Fibroblast of villous mesenchyme (primary cell): Measurements from ENCODE around the gene ATXN1L. TPM values are rescaled to one million over a fixed set of nuclear protein-coding genes. Genes with fewer than 3 reads are reported as not detected.

ENCODE experiments used
- DNase-seq: peaks from one replicate; pipeline ENCODE4 v3.0.0-alpha.2; 2010; ENCODE audit warnings: low read depth
- H3K4me3 ChIP-seq: 2 replicates; pipeline ENCODE4 v1.5.1; 2011; ENCODE audit warnings: low read depth, mild to moderate bottlenecking, low read length
- CTCF ChIP-seq: IDR thresholded peaks from 2 replicates; pipeline ENCODE4 v1.5.1; 2012; ENCODE audit warnings: low read depth, mild to moderate bottlenecking, low read length; ENCODE audit not compliant: insufficient read depth
- total RNA-seq: library from RNA; depleted of rRNA; stranded (reverse); fragments of >200 nt; gene quantifications from 2 replicates; pipeline ENCODE4 v1.2.3, GENCODE V29; 2012

ATXN1L gene
- total RNA-seq, 1 donor, result 15.1 TPM

DNA sequence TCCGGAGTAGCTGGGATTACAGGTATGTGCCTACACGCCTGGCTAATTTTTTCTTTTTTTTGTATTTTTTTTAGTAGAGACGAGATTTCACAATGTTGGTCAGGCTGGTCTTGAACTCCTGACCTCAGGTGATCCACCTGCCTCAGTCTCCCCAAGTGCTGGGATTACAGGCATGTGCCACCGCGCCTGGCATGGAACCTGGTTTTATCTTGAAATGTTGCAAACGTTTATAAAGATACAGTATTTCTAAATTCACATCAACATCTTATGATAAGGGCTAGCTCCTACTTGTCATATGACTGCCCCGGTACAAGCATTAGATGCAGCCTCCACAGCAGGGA lies 48.1 kb downstream of the ATXN1L start:
- no peak for TF ChIP-seq CTCF
- H3K4me3 ChIP-seq, result peak overlapping the region; percentile 97
- no peak for DNase-seq

GRCh38 chr16:71894229-71894920 lies 48.6 kb downstream of the ATXN1L start:
- peak; percentile 81 for DNase-seq
- no peak for TF ChIP-seq CTCF
- H3K4me3 ChIP-seq, result peak overlapping the region; percentile 97

GRCh38 chr16:71894921-71895678 lies 49.3 kb downstream of the ATXN1L start, which contains the start of gene IST1:
TSS of gene IST1 (plus strand) at chr16:71895531. CDS start at chr16:71915641, 20,110 bp downstream.
- peak within 1 kb of the TSS; percentile 97 for H3K4me3 ChIP-seq
- TF ChIP-seq CTCF, result no peak

DNA sequence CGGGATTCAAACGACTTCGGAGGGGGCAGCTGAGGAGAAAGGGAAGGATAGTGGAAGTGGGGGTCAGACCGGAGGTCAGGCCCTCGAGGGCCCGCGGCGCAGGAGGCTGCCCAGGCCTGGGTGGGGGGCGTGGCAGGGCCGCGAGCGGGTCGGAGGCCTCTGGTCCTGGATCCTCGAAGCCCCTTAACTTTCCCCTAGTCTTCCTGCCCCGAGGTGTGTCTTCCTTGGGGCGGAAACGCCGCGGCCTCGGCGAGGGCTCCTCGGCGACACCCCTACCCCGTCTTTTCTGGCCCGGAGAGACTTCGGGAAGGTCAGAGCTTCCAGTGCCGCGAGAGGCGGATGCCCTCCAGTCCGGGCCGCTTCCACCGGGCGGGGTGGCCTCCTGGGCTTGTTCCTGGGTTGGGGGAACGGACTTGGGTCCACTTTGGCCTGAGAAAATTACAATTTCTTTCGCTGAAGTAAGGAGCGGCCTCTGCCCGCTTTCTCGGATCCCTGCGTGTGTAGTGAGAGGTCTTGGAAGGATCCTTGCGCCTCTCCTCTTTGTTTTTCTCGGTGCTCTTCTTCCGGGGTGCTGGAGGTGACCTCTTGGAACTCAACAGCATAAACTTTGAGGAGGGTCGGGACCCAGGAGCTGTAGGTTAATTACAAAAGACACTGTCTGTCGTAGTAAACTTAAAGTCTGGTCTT lies 50.0 kb downstream of the ATXN1L start:
- peak; percentile 60 for DNase-seq
- peak overlapping the region; percentile 97 for H3K4me3 ChIP-seq
- no peak for TF ChIP-seq CTCF

More at GRCh38 chr16:71894921-71895678, 49.3 kb downstream of the ATXN1L start, which contains the start of gene IST1:
- DNase-seq, result peak; percentile 99

GRCh38 chr16:71896764-71897368 lies 51.1 kb downstream of the ATXN1L start:
- TF ChIP-seq CTCF, result no peak
- no peak for DNase-seq
- H3K4me3 ChIP-seq, result peak overlapping the region; percentile 97

- H3K4me3 ChIP-seq, result no peak overlapping the region
- DNase-seq, result no peak
- TF ChIP-seq CTCF, result no peak
These were observed 53.4 kb downstream of the ATXN1L start for GRCh38 chr16:71899171-71899570.
